SKM-1 (cell line): ENCODE measurements around the gene NFIC.
"Not testable (repeated sequence)": the region's sequence is repeated elsewhere in the genome, so short reads cannot be mapped to it uniquely, and the experiment has no call there.

Experiments
- DNase-seq: peaks from one replicate; lab custom pipeline; 2025; ENCODE audit not compliant: unreplicated experiment; lab: John Stamatoyannopoulos, UW

The NFIC gene

DNA sequence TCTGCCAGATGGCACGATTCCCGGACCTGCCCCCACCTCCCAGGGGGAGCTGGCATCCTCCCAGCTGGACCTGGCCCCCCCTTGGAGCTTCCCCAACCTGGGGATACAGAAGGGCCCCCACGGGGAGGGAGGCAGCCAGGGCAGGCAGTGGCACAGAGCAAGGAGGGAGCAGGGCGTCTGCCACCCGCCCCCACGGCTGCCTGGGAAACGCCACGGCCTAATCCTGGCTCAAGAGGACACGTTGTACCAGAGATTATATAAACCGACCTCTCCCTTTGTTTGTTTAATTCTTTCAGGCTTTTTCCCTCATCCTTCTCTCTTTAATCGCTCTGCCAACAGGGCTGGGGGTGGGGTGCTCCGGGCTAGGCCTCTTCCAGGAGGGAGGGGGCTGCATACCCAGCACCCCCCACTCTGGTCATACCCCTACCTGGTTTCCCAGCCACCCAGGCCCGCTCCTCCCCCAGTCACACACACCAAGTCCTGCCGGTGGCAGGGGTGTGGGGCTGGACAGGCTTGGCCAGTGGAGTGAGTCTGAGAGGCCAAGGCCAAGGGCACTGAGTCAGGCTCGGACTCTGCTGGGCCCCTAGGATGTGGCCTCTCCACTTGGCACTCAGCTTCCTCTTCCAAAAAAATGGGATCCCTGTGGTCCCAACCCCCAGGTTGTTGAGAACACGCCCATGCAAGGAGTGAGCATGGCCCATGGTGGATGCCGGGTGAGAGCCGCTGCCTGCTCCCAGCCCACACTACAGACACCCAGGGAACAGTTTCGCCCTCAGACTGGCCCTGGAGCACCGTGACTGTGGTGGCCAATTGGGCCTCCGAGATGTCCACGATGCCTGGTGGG is 29.5 kb upstream of the NFIC start:
- DNase-seq, result no peak

DNA sequence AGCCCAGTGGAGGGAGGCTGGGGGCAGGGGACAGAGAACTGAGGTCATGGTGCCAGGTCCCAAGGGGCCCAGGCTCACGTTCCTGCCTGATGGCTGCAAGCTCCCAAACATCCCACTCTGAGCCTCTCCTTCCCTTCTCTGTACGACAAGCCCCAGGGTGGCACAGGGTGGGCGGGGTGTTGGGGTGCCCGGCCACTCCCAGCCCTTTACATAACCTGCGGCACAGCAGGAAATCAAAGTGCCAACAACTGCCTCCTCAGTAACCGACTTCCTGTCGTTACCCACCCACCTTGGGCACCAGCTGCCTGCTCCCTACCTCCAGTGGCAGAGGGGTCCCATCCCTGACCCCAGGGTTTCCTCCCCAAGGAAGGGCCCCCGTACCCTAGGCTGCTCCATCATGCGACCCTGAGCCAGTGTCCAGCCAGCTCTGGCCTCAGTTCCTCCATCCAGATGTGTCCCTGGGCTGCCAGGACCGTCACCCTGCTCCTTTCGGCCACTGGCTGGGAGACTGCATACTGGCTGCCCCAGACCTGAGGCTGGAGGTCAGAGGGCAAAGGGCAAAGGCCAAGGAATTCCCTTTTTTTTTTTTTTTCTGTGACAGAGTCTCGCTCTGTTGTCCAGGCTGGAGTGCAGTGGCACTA is 27.7 kb upstream of the NFIC start:
- no peak for DNase-seq

DNA sequence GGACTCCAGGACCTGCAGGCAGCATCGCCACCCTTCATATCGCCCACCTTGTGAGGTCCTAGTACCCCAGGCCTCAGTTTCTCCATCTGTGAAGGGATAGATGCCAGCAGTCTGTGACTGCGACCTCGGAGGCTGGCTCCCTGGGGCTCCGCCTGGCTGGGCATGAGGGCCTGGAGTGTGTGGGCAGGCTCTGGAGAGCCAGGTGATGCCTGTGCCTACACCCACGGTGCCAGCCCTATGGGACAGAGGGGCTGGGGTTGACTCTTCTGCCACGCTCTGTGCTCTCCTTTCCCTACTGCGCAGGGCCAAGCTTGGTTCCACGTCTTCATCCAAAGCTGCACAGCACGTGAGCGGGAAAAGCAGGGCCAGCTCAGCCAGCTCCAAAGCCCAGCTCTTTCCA is 26.0 kb upstream of the NFIC start:
- no peak for DNase-seq

DNA sequence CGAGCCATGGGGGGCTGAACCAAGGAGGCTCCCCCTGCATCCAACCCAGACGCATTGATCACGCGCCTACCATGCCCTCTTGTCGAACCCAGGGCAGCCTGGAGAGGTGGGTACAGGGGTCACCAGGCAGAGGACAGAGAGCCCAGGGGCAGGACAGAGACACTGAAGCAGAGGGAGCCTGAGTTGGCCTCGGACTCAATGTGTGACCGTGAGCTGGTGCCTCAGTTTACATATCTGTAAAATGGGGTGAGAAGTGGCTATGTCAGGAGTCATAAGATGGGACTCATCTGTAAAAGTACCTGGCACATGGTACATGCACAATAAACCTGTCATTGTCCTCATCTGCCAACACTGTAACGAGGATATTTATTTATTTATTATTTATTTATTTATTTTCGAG is 24.1 kb upstream of the NFIC start:
- no peak for DNase-seq

DNA sequence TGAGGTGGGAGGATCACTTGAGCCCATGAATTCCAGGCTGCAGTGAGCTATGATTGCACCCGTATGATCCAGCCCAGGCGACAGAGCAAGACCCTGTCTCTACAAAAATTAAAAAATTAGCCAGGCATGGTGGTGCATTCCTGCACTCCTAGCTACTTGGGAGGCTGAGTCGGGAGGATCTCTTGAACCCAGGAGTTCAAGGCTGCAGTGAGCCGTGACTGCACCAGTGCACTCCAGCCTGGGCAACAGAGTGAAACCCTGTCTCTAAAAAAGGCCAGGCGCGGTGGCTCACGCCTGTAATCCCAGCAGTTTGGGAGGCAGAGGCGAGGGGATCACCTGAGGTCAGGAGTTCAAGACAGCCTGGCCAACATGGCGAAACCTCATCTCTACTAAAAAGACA is 23.4 kb upstream of the NFIC start:
- not testable (repeated sequence) for DNase-seq

DNA sequence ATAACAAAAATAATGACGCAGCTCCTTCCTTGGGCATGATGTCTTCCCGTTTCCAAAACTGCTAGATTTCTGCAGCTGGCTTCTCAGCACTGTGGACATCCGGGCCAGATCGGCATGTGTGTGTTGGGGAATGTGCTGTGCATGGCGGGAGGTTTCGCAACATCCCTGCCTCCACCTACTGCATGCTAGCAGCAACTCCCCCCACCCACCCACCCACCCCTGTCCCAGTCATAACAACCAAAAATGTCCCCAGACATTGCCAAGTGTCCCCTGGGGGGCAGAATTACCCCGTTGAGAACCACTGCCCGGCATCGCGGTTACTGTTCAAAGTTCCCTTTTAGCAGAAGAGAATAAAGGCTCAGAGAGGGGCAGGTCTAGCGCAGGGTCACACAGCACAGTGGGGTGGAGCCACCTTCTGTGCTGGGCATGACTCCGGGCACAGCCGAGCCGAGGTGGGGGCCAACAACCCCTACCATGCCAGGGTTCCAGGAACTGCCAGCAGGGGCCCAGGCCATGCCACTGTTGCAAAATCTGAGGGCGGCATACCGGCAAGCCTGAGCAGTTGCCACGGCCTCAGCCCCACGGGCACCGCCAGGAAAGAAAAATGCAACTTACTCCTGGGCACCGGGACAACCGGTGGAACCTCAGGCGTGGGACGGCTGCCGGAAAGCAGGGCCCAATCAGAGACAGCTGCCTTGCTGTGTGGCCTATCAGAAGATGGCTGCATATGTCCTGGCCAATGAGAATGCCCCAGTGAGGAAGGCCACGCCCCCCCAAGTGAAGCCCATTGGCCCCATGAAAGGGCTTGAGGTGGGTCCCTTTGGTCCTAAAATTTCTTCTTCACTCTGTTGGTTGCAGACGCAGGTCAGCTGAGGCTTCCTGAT is 22.5 kb upstream of the NFIC start:
- peak; percentile 43 for DNase-seq

DNA sequence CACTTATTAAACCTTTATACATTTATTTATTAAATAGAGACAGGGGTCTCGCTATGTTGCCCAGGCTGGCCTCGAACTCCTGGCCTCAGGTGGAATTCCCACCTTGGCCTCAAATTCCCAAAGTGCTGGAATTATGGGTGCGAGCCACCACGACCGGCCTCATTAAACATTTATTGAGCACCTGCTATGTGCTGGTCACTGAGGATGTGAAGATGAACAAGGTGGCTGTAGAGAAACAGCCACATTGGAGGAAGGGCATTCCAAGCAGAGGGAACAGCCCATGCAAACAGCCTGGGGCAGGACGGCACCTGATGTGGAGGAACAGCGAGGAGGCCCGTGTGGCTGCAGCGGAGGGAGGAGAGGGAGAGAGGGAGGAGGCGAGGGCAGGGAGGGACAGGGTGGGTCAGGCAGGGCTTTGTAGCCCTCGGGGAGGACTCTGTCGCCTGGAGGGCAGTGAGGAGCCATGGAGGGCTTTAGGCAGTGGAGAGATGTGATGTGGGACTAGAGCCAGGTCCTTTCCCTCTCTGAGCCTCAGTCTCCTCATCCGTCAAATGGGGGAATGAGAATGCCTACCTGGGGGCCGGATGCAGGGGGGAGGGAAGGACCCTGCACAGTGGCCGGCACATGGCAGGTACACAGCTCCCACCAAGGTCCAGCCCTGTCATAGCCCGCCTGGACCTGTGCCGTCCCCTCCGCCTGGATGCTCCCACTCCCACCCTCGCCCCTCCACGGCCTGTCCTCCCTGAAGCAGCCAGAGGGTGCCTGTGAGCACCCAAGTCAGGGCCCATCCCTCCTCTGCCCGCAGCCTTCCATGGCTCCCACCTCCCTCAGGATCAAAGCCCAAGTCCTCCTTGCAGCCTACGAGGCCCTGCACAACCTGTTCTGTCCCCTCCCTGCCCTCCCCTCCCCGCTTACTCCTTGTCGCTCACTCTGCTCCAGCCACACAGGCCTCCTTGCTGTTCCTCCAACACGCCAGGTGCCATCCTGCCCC is 21.5 kb upstream of the NFIC start:
- DNase-seq, result no peak

DNA sequence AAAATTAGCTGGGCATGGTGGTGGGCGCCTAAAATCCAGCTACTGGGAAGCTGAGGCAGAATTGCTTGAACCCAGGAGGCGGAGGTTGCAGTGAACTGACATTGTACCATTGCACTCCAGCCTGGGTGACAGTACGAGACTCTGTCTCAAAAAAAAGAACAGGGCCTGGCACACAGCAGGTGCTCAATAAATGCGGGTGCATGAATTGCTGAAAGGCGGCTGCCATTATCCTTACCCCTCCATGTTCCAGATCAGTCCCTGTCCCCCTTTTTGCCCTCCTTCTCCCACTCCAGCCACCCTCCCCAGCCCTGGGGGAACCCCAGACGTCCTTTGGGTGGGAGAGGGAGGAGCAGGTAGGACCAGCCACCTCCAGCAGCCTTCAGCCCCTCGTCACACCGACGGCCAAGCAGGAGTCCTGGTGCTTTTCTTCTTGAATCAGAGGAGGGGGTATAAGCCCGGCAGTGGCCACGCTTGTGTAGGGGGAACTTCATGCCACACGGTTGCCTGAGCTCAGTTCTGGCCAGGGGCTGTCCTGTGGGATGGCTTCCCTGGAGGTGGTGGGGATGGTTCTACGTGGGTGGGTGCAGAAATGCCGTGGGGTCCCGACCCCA is 20.4 kb upstream of the NFIC start:
- no peak for DNase-seq

DNA sequence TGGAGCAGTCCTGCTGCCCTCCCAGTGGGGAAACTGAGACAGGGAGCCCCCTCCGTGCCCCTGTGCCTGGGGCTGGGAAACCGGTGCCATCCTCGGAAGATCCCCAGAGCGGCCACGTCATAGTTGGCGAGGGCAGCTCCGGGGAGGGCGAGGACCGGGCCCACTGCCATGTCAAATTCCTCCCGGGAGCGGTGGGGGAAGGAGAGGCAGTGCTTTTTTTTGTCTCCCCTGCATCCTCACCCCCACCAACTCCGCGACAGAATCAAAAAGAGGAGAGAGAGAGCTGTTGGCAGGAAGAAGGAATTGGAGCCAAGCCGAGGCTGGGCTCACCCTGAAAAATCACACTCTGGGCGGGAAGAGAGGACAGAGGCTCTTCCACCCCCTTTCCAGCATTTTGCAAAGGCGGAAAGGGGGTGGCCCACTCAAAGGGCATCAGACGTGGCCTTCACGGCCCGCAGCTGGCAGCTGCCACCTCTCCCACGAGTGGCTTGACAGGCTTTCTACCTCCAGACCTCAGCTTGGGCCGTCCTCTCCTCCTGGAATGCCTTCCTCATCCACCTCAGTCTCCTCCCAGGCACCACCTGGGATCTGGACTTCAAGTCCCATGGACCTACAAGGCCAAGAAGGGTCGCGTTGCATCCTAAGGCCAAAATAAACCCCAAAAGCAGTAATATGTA is 19.6 kb upstream of the NFIC start:
- no peak for DNase-seq

DNA sequence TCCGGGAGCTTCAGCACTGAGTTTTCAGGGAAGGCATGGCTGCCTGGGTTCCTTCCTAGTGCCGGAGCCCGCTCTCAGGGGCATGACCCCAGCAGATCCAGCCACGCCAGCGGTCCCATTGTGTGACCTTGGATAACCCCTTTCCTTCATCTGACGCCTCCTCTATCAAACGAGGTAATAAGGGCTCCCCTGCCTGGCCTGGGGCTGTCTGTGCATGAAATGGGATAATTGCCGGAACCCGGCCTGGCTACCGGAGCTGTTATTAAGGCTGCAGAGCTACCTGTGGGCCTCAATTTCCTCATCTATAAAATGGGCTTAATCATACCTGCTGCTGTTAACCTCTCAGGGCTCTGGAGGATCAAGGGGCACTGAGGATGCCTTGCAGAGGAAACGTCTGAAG is 18.3 kb upstream of the NFIC start:
- no peak for DNase-seq

DNA sequence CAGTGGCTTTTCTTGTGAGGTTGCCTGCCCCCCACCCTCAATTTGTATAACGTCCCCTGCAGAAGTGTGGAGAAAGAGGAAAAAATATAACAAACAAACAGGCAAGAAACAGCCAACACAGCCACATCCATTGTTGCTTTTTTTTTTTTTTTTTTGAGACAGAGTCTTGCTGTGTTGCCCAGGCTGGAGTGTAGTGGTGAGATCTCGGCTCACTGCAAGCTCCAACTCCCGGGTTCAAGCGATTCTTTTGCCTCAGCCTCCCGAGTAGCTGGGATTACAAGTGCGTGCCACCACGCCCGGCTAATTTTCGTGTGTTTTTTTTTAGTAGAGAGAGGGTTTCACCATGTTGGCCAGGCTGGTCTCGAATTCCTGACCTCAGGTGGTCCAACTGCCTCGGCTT is 17.9 kb upstream of the NFIC start:
- DNase-seq, result not testable (repeated sequence)

DNA sequence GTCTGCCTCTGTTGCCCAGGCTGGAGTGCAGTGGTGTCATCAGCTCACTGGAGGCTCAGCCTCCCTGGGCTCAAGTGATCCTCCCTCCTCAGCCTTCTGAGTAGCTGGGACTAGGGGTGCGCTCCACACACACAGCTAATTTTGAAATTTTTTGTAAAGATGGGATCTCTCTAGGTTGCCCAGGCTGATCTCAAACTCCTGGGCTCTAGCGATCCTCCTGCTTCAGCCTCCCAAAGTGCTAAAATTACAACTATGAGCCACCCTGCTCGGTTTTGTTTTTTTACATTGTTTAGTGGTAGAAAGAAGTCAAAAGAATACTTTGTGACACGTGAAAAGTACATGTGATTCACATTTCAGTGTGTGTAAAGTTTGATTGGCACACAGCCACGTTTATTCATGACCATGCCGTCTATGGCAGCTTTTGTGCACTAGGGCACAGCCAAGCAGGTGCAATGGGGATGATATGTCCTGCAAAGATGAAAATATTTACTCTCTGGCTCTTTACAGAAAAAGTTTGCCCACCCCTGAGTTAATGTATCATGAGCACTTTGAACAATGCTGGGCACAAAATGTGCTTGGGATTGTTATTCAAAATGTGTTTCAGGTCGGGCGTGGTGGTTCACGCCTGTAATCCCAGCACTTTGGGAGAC is 16.2 kb upstream of the NFIC start:
- no peak for DNase-seq

DNA sequence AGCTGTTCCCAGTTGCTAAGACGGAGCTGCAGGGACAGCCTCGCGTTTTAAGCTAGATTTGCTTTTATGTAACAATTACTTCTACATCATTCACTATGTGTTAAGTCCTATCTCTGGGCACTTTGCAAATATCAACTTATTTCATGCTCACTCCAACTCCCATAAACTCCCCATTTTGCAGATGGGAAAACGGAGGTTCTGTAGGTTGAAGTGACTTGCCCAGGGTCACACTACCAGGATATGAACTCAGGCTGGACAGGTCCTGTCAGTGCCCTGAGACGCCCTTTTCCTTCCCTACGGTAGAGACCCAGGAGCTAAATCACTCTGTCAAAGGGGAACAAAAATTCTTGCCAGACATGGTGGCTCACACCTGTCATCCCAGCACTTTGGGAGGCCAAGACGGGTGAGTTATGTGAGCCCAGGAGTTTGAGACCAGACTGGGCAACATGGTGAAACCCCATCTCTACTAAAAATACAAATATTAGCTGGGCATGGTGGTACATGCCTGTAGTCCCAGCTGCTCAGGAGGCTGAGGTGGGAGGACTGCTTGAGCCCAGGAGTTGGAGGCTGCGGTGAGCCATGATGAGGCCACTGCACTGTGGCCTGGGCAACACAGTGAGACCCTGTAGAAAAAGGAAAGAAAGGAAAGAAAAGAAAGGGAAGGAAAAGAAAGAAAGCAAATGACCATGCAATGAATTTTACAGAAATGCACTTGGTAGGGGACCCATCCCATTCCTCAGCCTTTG is 14.5 kb upstream of the NFIC start:
- DNase-seq, result no peak

DNA sequence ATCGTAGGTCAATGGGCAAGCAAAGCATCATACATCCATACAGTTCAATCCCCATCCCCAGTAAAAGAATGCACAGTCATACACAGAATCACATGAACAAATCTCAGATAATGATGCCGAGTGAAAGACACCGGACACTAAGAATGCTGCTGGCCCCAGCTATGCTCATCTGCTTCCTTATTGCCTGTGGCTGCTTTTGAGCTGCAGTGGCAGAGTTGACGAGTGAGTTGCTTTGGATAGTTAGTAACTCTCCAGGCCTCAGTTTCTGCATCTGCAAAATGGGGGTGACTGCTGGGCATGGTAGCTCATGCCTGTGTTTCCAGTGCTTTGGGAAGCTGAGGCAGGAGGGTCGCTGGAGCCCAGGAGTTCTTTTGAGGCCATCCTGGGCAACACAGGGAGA is 12.9 kb upstream of the NFIC start:
- no peak for DNase-seq

DNA sequence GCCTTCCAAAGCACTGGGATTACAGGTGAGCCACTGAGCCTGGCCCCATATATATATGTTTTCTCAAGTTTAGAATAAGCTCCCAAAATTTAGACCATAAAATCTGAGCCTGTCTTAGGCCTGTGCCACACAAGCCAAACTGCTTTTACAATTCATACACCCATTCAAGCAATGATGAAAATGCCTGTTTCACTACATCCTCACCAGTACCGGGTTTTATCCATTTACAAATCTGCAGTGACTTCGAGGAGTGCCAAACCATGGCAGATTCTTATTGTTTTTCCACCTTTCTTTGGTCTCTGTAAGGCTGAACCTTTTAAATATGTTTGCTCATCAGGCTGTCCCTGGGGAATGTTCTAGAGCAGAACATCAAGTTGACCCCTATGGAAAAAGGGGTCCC is 9.6 kb upstream of the NFIC start:
- no peak for DNase-seq

DNA sequence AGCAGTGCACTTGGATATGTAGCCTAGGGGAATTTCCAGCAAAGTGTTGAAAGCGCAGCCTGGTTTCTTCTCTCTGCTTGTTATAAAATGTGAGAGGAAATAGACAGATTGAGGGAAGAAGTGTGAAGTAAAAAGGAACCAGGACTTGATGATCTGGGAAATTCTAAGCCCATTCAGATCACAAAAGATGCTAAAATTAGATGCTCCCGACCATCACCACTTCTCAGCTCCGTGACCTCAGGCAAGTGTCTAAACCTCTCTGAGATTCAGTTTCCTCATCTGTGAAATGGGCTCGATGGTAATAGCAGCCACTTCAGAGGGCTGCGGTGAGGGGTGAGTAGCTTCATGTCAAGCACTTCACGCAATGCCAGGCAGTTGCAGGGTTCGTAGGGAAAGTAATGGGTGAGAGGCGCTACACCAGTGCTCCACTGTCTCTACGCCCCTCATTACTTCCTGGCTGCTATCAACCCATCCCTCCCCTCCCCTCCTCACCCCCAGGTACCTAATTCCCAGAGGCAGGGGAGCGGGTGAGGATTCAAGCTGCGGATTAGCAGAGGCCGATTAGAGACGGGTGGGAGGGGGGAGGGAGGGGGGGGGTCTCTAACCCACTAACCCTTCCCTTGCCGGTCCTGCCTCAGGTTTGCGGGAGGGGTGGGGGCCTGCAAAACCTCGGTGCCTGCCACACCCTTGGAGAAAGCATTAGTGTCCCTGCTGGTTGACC is 9.0 kb upstream of the NFIC start:
- DNase-seq, result no peak

DNA sequence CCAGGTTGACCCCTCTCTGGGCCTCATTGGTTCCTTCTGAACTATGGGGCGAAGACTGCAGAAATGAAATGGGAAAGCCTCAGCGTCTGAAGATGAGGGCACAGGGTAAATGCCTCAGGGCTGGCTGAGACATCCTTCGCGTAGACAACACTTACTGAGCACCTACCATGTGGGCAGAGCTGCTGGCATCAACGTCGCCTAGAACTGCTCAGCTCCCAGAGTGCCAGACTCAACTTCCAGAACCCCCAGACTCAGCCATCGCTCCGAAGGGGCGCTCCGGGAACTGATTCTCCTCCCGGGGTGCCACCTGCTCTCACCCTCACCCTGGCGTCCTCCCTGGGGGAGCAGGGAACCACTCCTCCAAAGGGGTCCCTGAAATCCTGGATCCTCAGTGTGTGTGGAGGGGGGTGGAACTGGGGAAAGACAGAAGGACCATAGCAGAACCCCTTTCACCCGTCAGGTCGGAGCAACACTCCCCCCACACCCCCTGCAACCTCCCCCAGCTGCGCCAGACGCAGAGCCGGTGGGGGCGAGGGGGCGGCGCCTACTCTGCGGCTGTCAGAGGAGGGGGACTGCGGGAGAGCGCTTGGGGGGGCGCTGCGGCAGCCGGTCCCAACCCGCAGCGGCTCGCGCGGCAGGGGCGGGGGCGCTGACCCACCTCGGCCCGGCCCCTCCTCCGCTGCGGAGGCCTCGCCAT is 8.2 kb upstream of the NFIC start:
- DNase-seq, result no peak
